HL-60/S4 treated with retinoic acid at 250 ng/mL for 4 days and 3 days (cell line): ENCODE results near the gene SYT15.
"Not testable (repeated sequence)": the region's sequence is repeated elsewhere in the genome, so short reads cannot be mapped to it uniquely, and the experiment has no call there.

ENCODE experiments used
- in situ Hi-C: fragments of 300-500 bp; cut with MboI; formaldehyde crosslinking; loops from 2 replicates; pipeline ENCODE4 v1.7.0; 2022; ENCODE audit warnings: low sequenced_read_pairs

SYT15 gene

GRCh38 chr10:46578474-46579178, at the start of gene SYT15:
Gene SYT15, plus strand, starts transcription at chr10:46579128. Its CDS starts 41 bp downstream, at chr10:46579169.
- in situ Hi-C loops: not testable (repeated sequence)

GRCh38 chr10:46529742-46530141, 49.2 kb upstream of the SYT15 start:
- in situ Hi-C loops: not testable (repeated sequence)

DNA sequence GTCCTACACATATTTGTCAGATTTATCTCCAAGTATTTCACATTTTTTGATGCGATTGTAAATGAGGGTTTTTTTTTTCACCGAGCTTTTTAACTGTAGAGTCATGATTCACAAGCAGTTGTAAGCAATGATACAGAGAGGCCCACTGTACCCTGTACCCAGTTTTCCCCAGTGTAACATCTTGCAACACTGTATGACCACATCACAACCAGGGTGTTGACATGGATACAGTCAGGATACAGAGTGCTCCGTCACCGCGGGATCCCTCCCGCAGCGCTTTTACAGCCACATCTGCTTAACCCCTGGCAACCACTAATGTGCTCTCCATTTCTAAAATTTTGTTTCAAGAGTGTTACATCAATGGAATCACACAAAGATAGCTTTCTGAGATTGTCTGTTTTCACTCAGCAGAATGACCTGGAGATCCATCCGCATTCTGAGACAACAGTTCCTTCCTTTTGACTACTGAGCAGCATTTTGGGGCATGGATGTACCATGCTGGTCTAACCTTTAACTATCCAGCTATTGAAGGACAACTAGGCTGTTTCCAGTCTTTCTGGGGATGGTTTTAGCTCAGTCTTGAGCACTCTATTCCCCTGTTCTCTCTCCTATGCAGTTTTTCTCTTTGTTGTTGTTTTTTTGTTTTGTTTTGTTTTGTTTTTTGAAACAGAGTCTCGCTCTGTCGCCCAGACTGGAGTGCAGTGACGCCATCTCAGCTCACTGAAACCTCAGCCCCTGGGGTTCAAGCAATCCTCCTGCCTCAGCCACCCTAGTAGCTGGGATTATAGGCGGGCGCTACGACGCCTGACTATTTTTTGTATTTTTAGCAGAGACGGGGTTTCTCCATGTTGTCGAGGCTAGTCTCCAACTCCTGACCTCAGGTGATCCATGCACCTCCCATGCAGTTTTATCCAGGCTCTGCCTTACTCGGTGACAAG, 48.4 kb upstream of the SYT15 start:
- in situ Hi-C loops: no loop called here

GRCh38 chr10:46532256-46532655, 46.7 kb upstream of the SYT15 start:
- in situ Hi-C loops: not testable (repeated sequence)

GRCh38 chr10:46534828-46535524, 44.0 kb upstream of the SYT15 start:
- in situ Hi-C loops: no loop called here

DNA sequence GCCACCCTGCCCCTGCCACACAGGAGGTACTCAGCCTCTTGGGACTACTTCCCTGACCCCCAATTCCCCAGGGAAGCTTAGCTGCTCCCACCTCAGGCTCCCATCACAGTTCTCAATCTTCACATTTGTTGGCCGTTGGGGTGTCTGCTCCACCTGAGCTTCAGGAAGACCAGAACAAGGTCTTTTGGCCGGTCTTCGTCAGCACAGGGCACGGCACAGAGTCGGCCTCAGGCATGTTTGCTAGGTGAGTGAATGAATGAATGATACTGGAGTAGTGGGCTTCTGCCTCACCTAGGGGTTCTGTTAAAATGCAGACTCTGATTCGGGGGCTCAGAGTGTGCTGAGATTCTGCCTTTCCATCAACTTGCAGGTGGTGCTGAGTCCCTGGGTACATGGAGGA, 42.8 kb upstream of the SYT15 start:
- in situ Hi-C loops: no loop called here

DNA sequence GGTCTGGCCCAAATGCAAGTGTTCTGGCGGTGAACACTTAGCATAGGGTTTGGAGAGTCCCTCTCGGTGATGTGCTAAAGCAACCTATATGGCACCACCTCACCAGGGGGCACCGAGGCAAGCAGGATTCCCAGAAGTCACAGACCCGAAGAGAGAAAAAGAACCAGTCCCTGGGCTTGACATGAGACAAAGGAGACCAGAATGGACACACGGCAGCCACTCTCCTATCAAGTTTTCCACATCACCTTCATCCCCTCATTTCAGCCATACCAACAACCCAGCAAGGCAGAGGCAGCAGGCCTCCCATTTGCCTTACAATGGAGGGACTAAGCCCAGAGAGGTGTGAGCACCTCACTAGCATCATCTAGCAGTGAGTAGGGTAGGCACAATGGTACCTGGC, 42.1 kb upstream of the SYT15 start:
- in situ Hi-C loops: no loop called here

GRCh38 chr10:46537309-46537708, 41.6 kb upstream of the SYT15 start:
- in situ Hi-C loops: no loop called here

DNA sequence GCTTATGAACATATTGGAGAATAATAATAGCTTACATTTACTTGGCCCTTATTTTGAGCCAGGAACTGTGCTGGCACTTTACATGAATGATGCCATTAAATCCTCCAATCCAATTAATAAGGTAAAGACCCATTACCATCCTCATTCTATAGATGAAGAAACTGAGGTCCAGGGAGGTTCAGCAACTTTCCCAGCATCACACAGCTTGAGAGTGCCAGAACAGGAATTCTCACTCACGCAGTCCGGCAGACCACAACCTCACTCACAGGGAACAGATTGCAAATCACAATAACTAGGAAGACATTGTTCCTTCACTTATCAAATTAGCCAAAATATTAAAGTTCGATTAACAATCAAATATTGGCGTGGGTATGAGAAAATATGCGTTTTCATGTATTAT, 40.8 kb upstream of the SYT15 start:
- in situ Hi-C loops: no loop called here

DNA sequence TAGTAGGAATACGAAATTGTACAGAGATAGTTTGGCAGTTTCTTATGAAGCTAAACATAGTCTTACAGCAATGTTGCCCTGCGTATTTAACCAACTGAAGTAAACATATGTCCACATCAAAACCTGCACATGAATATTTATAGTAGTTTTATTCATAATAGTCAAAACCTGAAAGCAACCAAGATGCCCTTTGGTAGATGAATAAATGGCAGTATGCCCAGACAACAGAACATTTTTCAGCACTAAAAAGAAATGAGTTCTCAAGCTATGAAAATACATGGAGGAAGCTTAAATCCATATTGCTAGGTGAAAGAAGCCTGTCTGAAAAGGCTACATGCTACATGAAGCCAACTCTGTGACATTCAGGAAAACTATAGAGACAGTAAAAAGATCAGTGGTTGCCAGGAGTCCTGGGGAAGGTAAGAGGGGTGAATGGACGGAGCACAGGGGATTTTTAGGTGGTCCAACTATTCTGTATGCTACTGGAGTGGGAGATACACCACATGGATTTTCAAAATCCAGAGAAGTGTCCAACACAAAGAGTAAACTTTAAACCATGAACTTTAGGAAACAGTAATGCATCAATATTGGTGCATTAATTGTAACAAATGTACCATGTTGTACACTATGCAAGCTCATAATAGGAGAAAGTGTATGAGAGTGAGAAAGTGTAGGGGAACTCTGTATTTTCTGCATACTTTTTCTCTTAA, 40.1 kb upstream of the SYT15 start:
- in situ Hi-C loops: no loop called here

DNA sequence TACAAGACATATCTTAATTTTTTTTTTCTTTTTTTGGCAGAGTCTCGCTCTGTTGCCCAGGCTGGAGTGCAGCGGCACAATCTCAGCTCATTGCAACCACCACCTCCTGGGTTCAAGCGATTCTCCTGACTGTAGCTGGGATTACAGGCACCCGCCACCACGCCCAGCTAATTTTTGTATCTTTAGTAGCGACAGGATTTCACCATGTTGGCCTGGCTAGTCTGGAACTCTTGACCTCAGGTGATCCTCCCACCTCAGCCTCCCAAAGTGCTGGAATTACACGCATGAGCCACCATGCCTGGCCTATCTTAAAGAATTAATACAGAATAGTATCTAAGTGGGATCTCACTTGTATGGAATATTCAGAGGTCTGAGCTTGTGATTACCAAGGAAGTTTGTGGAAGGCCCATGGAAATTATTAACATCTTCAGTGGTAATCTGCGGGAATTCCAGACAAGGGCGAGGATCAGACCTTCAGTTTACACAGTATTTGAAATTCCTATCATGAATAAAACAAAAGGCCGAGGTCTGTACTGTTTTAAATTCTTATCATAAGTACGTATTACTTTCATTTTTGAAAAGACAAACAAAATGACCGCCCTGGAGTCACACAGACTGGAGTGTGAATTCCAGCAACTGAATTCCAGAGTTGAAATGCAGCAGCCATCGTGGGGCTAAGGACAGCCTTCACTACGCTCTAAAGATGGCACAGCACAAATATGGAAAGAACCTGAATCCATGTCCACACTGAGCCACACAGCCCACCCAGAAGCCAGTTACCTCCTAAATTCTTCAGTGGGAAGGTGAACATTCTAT, 39.1 kb upstream of the SYT15 start:
- in situ Hi-C loops: no loop called here

DNA sequence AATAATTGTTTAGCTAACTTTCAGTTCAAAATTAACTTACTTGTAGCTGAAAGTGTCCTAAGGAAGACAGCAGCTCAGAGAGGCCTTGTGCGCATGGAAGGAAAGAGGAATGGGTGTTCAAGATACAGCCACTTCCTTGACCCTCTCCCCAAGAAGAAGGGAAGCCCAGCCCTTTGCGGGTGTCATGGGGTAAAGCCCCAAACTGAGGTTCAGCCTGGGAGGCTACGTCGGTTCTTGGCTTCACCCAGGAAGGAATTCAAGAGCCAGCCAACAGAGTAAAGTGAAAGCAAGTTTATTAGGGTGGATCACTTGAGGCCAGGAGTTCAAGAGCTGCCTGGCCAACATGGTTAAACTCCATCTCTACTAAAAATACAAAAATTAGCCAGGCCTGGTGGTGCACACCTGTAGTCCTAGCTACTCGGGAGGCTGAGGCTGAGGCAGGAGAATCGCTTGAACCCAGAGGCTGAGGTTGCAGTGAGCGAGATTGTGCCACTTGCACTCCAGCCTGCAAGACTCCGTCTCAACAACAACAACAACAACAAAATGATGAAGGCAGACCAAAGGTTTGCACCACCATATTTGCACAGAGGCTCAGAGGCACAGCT, 38.4 kb upstream of the SYT15 start:
- in situ Hi-C loops: no loop called here

GRCh38 chr10:46541017-46541661, 37.8 kb upstream of the SYT15 start:
- in situ Hi-C loops: no loop called here

GRCh38 chr10:46541735-46542566, 37.0 kb upstream of the SYT15 start:
- in situ Hi-C loops: no loop called here

DNA sequence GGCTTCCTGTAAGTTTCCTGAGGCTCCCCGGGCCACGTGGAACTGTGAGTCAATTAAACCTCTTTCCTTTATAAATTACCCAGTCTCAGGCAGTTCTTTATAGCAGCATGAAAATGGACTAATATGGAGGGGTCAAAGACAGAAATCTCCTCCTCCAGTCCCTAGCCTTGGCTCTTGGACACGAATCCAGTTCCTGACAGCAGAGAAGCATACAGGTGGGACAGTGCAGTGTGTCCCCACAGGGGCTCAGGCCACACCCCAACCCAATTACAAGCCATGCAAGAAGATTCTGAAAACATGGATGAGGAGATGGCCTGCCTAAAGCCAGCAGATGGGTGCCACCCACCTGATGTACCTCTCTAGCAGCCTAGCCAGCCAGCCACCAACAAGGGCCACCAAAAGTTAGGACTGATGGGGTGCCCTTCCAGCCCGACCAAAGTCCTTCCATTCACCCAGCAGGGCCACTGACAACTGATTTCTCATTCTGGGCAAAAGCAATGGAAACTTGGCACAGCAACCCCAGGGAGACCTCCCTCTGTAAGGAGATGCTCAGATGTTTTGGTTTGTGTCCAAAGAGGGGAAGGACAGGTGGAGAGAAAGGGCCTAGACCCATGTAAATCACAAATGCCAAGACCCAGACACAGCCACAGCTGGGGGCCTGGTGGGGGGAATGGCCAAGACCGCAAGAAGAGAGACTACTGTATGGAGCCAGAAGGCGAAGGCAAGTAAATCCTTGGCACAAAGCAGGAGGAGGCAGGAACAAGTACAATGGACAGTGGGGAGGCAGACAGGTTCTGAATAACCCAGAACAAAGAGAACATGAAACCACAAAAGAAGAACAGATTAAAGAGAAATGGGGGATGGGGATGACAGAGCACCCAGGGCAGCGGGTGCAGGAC, 36.1 kb upstream of the SYT15 start:
- in situ Hi-C loops: no loop called here

DNA sequence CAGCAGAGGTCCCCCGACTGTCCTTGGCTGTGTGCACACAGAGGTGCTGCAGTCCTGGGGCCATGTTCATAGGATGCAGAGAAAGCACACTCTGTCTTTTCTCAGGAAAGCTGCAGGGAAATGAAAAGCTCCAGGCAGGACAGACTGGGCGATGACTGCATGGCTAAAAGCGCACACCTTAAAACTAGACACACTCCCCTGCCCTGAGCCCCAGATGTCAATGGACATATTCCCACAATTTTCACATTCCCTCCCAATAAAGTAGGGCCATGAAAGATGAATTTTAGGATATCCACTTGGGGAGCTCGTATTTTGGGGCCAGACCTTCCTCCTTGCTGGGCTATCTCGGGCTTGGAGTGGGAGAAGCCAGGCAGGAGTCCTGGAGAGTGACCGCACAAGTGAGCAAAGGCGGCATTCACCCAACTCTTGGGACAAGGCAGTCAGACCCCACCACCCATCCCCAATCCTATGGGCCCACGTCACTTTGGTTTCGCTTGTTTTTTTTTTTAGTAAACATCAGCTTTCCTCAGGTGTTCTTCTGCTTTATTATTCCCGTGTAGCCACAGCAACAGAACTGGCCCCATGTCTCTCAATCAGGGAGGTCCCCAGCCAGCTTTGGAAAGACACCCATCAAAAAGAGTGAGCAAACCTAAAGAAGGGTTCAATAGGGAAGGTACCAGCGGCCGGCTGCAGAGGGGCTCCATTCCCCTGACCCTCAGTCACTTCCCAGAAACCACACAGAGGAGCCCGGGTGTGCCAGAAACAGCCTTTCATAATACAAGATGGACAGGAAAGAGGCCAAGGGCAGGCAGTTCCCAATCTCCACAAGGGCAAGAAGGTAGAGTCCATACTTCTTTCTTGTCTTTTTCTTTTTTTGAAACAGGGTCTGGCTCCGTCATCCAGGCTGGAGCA, 35.2 kb upstream of the SYT15 start:
- in situ Hi-C loops: no loop called here
